GM12878 (cell line): Measurements from ENCODE around the gene TRPV6.

Experiments
- EP300 ChIP-seq, 2 experiments: fragments of 150-350 bp in 1 of 2; IDR thresholded peaks; 2 replicates each; pipeline ENCODE4 v1.6.1; 2011 to 2012; ENCODE audit warnings: low read depth in 2 of 2, low read length in 2 of 2, borderline replicate concordance in 1 of 2, improper control_type of control experiment in 1 of 2, inconsistent platforms in 1 of 2; ENCODE audit not compliant: control insufficient read depth in 1 of 2
- EZH2 ChIP-seq: IDR thresholded peaks from 2 replicates; pipeline ENCODE4 v1.6.1; 2012; ENCODE audit warnings: low read depth, mild to moderate bottlenecking, control low read depth, inconsistent platforms, low read length, borderline replicate concordance; ENCODE audit not compliant: control insufficient read depth
- FOXM1 ChIP-seq: IDR thresholded peaks from 2 replicates; pipeline ENCODE4 v1.6.1; 2012; ENCODE audit warnings: low read depth, mild to moderate bottlenecking, inconsistent platforms, low read length, moderate library complexity
- JUNB ChIP-seq: IDR thresholded peaks from 2 replicates; pipeline ENCODE4 v1.6.1; 2016; ENCODE audit warnings: antibody characterized with exemption, mild to moderate bottlenecking
- NR2C2 ChIP-seq: IDR thresholded peaks from 2 replicates; pipeline ENCODE4 v1.6.1; 2011; ENCODE audit warnings: borderline replicate concordance, low read depth; ENCODE audit not compliant: control insufficient read depth, insufficient read length
- POLR2A ChIP-seq: IDR thresholded peaks from 2 replicates; pipeline ENCODE4 v1.6.1; 2011; ENCODE audit warnings: low read depth, mild to moderate bottlenecking, low read length
- SMC3 ChIP-seq: IDR thresholded peaks from 2 replicates; pipeline ENCODE4 v1.6.1; 2011; ENCODE audit warnings: low read length, improper control_type of control experiment, borderline replicate concordance
- SPI1 ChIP-seq: IDR thresholded peaks from 2 replicates; pipeline ENCODE4 v1.6.1; 2011; ENCODE audit warnings: low read depth, mild to moderate bottlenecking, low read length, moderate library complexity, borderline replicate concordance; ENCODE audit not compliant: insufficient read depth
- SUZ12 ChIP-seq: fragments of 200-600 bp; sonication (generic); IDR thresholded peaks from one replicate; pipeline ENCODE4 v1.6.1; 2018; ENCODE audit warnings: antibody characterized with exemption, mild to moderate bottlenecking; ENCODE audit not compliant: unreplicated experiment
- TF ChIP-seq, protein P1 (sequence below): IDR thresholded peaks from 2 replicates; pipeline ENCODE4 v1.6.1; 2011; ENCODE audit warnings: mild to moderate bottlenecking, low read depth, low read length, moderate library complexity; ENCODE audit not compliant: insufficient replicate concordance
- TF ChIP-seq, protein P2 (sequence below): IDR thresholded peaks from 2 replicates; pipeline ENCODE4 v1.6.1; 2012; ENCODE audit warnings: low read depth, low read length, improper control_type of control experiment
- TF ChIP-seq, protein P3 (sequence below): IDR thresholded peaks from 2 replicates; pipeline ENCODE4 v1.6.1; 2012; ENCODE audit warnings: low read length, inconsistent platforms
- TF ChIP-seq, protein P4 (sequence below), 3 experiments: IDR thresholded peaks in 2 of 3; conservative IDR thresholded peaks in 1 of 3; 2 replicates each; pipeline ENCODE4 v1.5.1; 2011; ENCODE audit warnings: low read depth in 3 of 3, low read length in 3 of 3, mild to moderate bottlenecking in 3 of 3, control low read depth in 2 of 3, moderate library complexity in 2 of 3, inconsistent platforms in 1 of 3, mixed read lengths in 1 of 3; ENCODE audit not compliant: control insufficient read depth in 2 of 3, insufficient read depth in 1 of 3; ENCODE audit errors: extremely low read depth in 1 of 3

DNA sequence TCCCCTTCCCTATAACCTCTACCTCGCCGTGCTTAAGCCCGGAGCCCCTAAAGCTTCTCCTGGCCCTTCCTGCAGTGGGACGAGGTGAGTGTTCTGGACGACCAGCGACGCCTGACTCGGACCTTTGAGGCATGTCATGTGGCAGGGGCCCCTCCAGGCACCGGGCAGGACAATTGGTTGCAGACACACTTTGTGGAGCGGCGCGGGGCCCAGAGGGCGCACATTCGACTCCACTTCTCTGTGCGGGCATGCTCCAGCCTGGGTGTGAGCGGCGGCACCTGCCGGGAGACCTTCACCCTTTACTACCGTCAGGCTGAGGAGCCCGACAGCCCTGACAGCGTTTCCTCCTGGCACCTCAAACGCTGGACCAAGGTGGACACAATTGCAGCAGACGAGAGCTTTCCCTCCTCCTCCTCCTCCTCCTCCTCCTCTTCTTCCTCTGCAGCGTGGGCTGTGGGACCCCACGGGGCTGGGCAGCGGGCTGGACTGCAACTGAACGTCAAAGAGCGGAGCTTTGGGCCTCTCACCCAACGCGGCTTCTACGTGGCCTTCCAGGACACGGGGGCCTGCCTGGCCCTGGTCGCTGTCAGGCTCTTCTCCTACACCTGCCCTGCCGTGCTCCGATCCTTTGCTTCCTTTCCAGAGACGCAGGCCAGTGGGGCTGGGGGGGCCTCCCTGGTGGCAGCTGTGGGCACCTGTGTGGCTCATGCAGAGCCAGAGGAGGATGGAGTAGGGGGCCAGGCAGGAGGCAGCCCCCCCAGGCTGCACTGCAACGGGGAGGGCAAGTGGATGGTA is 21.5 kb downstream of the TRPV6 start:
- TF ChIP-seq NR2C2 (no peak), JUNB (no peak), POLR2A (no peak), SPI1 (no peak), EZH2 (no peak), EP300 (IDR thresholded peaks at IDR 0.05; ENCODE audit: borderline replicate concordance in 1 of 2, control insufficient read depth in 1 of 2, low read depth in 2 of 2, low read length in 2 of 2) (no peak), SMC3 (no peak), FOXM1 (no peak), SUZ12 (no peak)
- TF ChIP-seq, protein P1, sequence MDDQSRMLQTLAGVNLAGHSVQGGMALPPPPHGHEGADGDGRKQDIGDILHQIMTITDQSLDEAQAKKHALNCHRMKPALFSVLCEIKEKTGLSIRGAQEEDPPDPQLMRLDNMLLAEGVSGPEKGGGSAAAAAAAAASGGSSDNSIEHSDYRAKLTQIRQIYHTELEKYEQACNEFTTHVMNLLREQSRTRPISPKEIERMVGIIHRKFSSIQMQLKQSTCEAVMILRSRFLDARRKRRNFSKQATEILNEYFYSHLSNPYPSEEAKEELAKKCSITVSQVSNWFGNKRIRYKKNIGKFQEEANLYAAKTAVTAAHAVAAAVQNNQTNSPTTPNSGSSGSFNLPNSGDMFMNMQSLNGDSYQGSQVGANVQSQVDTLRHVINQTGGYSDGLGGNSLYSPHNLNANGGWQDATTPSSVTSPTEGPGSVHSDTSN = no peak
- TF ChIP-seq, protein P2, sequence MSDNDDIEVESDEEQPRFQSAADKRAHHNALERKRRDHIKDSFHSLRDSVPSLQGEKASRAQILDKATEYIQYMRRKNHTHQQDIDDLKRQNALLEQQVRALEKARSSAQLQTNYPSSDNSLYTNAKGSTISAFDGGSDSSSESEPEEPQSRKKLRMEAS = no peak
- TF ChIP-seq, protein P3, sequence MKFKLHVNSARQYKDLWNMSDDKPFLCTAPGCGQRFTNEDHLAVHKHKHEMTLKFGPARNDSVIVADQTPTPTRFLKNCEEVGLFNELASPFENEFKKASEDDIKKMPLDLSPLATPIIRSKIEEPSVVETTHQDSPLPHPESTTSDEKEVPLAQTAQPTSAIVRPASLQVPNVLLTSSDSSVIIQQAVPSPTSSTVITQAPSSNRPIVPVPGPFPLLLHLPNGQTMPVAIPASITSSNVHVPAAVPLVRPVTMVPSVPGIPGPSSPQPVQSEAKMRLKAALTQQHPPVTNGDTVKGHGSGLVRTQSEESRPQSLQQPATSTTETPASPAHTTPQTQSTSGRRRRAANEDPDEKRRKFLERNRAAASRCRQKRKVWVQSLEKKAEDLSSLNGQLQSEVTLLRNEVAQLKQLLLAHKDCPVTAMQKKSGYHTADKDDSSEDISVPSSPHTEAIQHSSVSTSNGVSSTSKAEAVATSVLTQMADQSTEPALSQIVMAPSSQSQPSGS = no peak
- TF ChIP-seq, protein P4, sequence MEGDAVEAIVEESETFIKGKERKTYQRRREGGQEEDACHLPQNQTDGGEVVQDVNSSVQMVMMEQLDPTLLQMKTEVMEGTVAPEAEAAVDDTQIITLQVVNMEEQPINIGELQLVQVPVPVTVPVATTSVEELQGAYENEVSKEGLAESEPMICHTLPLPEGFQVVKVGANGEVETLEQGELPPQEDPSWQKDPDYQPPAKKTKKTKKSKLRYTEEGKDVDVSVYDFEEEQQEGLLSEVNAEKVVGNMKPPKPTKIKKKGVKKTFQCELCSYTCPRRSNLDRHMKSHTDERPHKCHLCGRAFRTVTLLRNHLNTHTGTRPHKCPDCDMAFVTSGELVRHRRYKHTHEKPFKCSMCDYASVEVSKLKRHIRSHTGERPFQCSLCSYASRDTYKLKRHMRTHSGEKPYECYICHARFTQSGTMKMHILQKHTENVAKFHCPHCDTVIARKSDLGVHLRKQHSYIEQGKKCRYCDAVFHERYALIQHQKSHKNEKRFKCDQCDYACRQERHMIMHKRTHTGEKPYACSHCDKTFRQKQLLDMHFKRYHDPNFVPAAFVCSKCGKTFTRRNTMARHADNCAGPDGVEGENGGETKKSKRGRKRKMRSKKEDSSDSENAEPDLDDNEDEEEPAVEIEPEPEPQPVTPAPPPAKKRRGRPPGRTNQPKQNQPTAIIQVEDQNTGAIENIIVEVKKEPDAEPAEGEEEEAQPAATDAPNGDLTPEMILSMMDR (IDR thresholded peaks at IDR 0.05 in 2 of 3, conservative IDR thresholded peaks at IDR 0.05 in 1 of 3; ENCODE audit: control insufficient read depth in 2 of 3, extremely low read depth in 1 of 3, insufficient read depth in 1 of 3, low read depth in 3 of 3, low read length in 3 of 3) = no peak
